ENCODE measurements around the gene OR2T11.
"Not testable (repeated sequence)": the region's sequence is repeated elsewhere in the genome, so short reads cannot be mapped to it uniquely, and the experiment has no call there.

The OR2T11 gene

GRCh38 chr1:248618119-248618518, 16.8 kb downstream of the OR2T11 start:
- no peak for DNase-seq

GRCh38 chr1:248613742-248614141, 21.1 kb downstream of the OR2T11 start:
- no peak for DNase-seq

- DNase-seq = no peak
These were observed 22.9 kb downstream of the OR2T11 start for GRCh38 chr1:248611883-248612414.

- DNase-seq = no peak
These were observed 24.6 kb downstream of the OR2T11 start for GRCh38 chr1:248610301-248610700.

GRCh38 chr1:248599396-248599795, 35.5 kb downstream of the OR2T11 start:
- DNase-seq = no peak

GRCh38 chr1:248597589-248597988, 37.3 kb downstream of the OR2T11 start, which contains the start of gene OR2T10:
TSS of gene OR2T10 (minus strand) at chr1:248597700. CDS start at chr1:248593768, 3,932 bp downstream.
- no peak for DNase-seq

GRCh38 chr1:248596615-248597014, 38.3 kb downstream of the OR2T11 start:
- DNase-seq = no peak

- DNase-seq = no peak
These were observed 41.7 kb downstream of the OR2T11 start for GRCh38 chr1:248593226-248593625.

- DNase-seq = no peak
These were observed 42.2 kb downstream of the OR2T11 start for GRCh38 chr1:248592655-248593054.

GRCh38 chr1:248590055-248590454, 44.8 kb downstream of the OR2T11 start:
- no peak for DNase-seq

GRCh38 chr1:248589334-248589733, 45.6 kb downstream of the OR2T11 start:
- no peak for DNase-seq

- no peak for DNase-seq
These were observed 49.6 kb downstream of the OR2T11 start for GRCh38 chr1:248585266-248585665.

- no peak for DNase-seq
These were observed 58.5 kb downstream of the OR2T11 start for GRCh38 chr1:248576260-248576980.

GRCh38 chr1:248574657-248575056, 60.2 kb downstream of the OR2T11 start, which contains the start of gene OR2T34:
TSS of gene OR2T34 (minus strand) at chr1:248574757. CDS start at chr1:248574757, 0 bp downstream.
- not testable (repeated sequence) for DNase-seq

GRCh38 chr1:248573856-248574255, 61.0 kb downstream of the OR2T11 start:
- not testable (repeated sequence) for DNase-seq

All from GOT3 (cell line).